GM13977 (cell line): Measurements from ENCODE around the gene BEAN1.

Source experiments
- DNase-seq: peaks from one replicate; pipeline ENCODE4 v3.0.0; 2012; ENCODE audit warnings: low spot score
- in situ Hi-C: fragments of 300-500 bp; cut with MboI; formaldehyde crosslinking; loops from one replicate; pipeline ENCODE4 v1.12.0; 2022; ENCODE audit warnings: low sequenced_read_pairs, low pct_unique_long_range_greater_than_20kb, mixed read lengths, inconsistent platforms; ENCODE audit not compliant: unreplicated experiment
- TF ChIP-seq, protein P1 (sequence below): IDR thresholded peaks from 2 replicates; pipeline ENCODE4 v1.5.1; 2012; ENCODE audit warnings: mild to moderate bottlenecking, control low read depth; ENCODE audit not compliant: insufficient read depth; ENCODE audit errors: extremely low read depth, missing control alignments

The BEAN1 gene

GRCh38 chr16:66409156-66409555, 17.9 kb upstream of the BEAN1 start:
- in situ Hi-C loops = loop anchor here (10.0 to 25.0 kb wide), 4 partner anchors 66 to 453 kb away; partner anchors contain the start of gene CMTM2
- TF ChIP-seq, protein P1, sequence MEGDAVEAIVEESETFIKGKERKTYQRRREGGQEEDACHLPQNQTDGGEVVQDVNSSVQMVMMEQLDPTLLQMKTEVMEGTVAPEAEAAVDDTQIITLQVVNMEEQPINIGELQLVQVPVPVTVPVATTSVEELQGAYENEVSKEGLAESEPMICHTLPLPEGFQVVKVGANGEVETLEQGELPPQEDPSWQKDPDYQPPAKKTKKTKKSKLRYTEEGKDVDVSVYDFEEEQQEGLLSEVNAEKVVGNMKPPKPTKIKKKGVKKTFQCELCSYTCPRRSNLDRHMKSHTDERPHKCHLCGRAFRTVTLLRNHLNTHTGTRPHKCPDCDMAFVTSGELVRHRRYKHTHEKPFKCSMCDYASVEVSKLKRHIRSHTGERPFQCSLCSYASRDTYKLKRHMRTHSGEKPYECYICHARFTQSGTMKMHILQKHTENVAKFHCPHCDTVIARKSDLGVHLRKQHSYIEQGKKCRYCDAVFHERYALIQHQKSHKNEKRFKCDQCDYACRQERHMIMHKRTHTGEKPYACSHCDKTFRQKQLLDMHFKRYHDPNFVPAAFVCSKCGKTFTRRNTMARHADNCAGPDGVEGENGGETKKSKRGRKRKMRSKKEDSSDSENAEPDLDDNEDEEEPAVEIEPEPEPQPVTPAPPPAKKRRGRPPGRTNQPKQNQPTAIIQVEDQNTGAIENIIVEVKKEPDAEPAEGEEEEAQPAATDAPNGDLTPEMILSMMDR = no peak
- DNase-seq = no peak

DNA sequence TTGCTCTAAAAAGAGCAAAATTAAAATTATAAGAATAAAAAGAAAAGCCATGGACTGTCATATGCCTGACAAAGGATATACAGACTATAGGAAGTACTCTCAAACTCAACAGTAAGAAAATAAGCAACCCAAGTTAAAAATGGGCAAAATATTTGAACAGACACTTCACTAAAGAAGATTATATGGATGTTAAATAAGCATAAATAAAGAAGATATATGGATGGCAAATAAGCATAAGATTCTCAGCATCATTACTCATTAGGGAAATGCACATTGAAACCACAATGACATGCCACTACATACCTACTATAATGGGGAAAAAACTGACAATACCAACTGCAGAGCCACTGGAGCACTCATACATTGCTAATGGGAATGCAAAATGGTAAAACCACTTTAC, 14.9 kb upstream of the BEAN1 start:
- TF ChIP-seq, protein P1 = no peak
- no peak for DNase-seq
- in situ Hi-C loops = loop anchor here (25.0 kb wide), 3 partner anchors 175 to 450 kb away; partner anchors contain the start of gene CMTM2

DNA sequence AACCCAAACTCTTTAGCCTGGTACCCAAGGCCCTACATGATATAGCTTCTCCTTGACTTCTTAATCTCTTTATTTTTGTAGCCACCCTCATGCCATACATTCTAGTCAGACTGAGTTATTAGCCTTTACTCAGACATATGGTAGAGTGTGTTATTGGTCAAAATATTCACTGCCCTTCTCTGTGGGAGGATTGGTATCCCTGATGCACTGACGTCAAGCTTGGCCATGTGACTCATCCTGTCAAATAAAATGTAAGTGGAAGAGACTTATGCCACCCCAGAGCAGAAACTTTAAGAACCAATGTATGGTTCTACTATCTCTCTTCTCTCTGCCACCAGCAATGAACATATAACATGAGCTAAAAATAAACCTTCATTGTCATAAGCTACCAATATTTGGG, 12.2 kb upstream of the BEAN1 start:
- TF ChIP-seq, protein P1 = no peak
- DNase-seq = no peak
- in situ Hi-C loops = loop anchor here (25.0 kb wide), 3 partner anchors 172 to 447 kb away; partner anchors contain the start of gene CMTM2

- DNase-seq = no peak
- in situ Hi-C loops = loop anchor here (25.0 kb wide), 3 partner anchors 171 to 446 kb away; partner anchors contain the start of gene CMTM2
- TF ChIP-seq, protein P1 = no peak
Measured at GRCh38 chr16:66416136-66416535, 11.0 kb upstream of the BEAN1 start.

- in situ Hi-C loops = loop anchor here (25.0 kb wide), 3 partner anchors 170 to 445 kb away; partner anchors contain the start of gene CMTM2
- no peak for DNase-seq
- TF ChIP-seq, protein P1 = no peak
Measured at GRCh38 chr16:66416939-66417700, 10.0 kb upstream of the BEAN1 start.

GRCh38 chr16:66418165-66418962, 8.7 kb upstream of the BEAN1 start:
- in situ Hi-C loops = loop anchor here (25.0 kb wide), 3 partner anchors 169 to 444 kb away; partner anchors contain the start of gene CMTM2

More at GRCh38 chr16:66418165-66418962, 8.7 kb upstream of the BEAN1 start:
- TF ChIP-seq, protein P1 = no peak
- no peak for DNase-seq
